GM12873 (cell line): ENCODE data around the gene SLC4A11.

Source experiments
- TF ChIP-seq, protein P1 (sequence below): IDR thresholded peaks from 2 replicates; pipeline ENCODE4 v1.5.1; 2012; ENCODE audit warnings: low read depth, mild to moderate bottlenecking, moderate library complexity, low read length, control low read depth; ENCODE audit not compliant: insufficient read depth; ENCODE audit errors: missing control alignments

SLC4A11 gene

GRCh38 chr20:3221398-3222226, 17.4 kb downstream of the SLC4A11 start:
- TF ChIP-seq, protein P1, sequence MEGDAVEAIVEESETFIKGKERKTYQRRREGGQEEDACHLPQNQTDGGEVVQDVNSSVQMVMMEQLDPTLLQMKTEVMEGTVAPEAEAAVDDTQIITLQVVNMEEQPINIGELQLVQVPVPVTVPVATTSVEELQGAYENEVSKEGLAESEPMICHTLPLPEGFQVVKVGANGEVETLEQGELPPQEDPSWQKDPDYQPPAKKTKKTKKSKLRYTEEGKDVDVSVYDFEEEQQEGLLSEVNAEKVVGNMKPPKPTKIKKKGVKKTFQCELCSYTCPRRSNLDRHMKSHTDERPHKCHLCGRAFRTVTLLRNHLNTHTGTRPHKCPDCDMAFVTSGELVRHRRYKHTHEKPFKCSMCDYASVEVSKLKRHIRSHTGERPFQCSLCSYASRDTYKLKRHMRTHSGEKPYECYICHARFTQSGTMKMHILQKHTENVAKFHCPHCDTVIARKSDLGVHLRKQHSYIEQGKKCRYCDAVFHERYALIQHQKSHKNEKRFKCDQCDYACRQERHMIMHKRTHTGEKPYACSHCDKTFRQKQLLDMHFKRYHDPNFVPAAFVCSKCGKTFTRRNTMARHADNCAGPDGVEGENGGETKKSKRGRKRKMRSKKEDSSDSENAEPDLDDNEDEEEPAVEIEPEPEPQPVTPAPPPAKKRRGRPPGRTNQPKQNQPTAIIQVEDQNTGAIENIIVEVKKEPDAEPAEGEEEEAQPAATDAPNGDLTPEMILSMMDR = no peak

- TF ChIP-seq, protein P1 = peak; percentile 89
Observed at GRCh38 chr20:3218307-3218988, 20.5 kb downstream of the SLC4A11 start.

- TF ChIP-seq, protein P1 = no peak
Observed at GRCh38 chr20:3213226-3213625, 25.8 kb downstream of the SLC4A11 start.

DNA sequence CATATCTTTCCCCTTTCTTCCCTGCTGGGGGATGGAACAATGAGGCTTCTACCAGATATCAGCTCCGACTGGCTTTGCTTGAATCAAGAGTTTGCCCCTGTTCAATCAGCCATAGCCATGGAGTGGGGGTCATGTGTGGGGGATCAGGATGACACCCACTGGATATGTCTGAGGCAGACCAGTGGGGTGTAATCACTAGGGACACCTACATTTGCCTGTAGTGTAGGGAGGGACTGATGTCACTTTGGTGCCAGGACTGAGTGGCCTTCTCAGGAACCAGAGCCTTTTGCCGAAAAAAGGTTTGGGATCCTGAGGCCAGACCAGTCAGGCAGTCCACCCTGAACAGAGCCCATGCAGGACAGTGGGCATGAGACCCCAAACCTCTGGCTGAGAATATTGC, 28.6 kb downstream of the SLC4A11 start:
- TF ChIP-seq, protein P1 = no peak

GRCh38 chr20:3209946-3210317, 29.1 kb downstream of the SLC4A11 start:
- TF ChIP-seq, protein P1 = no peak

GRCh38 chr20:3209257-3209945, 29.6 kb downstream of the SLC4A11 start, which contains the start of gene ITPA:
Gene ITPA, plus strand, starts transcription at chr20:3209498. Its CDS starts 54 bp downstream, at chr20:3209552.
- TF ChIP-seq, protein P1 = no peak

GRCh38 chr20:3208786-3209256, 30.2 kb downstream of the SLC4A11 start:
- TF ChIP-seq, protein P1 = no peak
